Colonic mucosa (tissue), 4 donors: ENCODE measurements around the gene PLB1. TPM values are rescaled to one million over a fixed set of nuclear protein-coding genes. Genes with fewer than 3 reads are reported as not detected.

Source experiments
- DNase-seq: peaks from one replicate; pipeline ENCODE4 v3.0.0-alpha.2; 2020
- H3K27ac ChIP-seq: fragments of 200-600 bp; one replicate; pipeline ENCODE4 v1.8.0; 2021
- H3K27me3 ChIP-seq: fragments of 200-600 bp; one replicate; pipeline ENCODE4 v1.8.0; 2021
- H3K36me3 ChIP-seq: fragments of 200-600 bp; one replicate; pipeline ENCODE4 v1.8.0; 2021
- H3K4me1 ChIP-seq: fragments of 200-600 bp; one replicate; pipeline ENCODE4 v1.8.0; 2021; ENCODE audit warnings: mild to moderate bottlenecking
- H3K4me3 ChIP-seq: fragments of 200-600 bp; one replicate; pipeline ENCODE4 v1.8.0; 2021
- H3K9ac ChIP-seq, 2 donors: one replicate each; pipeline ENCODE4 v1.7.0; 2013; ENCODE audit warnings: control low read depth in 2 of 2, low read depth in 2 of 2, low read length in 2 of 2
- H3K9me3 ChIP-seq: fragments of 200-600 bp; one replicate; pipeline ENCODE4 v1.8.0; 2021
- intact Hi-C: fragments of 100-400 bp; cut with DNase I; formaldehyde crosslinking; loops from one replicate; pipeline ENCODE4 v1.14.1; 2022
- total RNA-seq, 2 donors: library from RNA; stranded (reverse); fragmentation: NEBNext Ultra II Directional in 1 of 2; extraction: Animal tissue kit (Norgen Biotek cat#: 25700) in 1 of 2; gene quantifications; one replicate each; pipeline ENCODE4 v1.2.1, GENCODE V29; 2021
- TF ChIP-seq, protein P1 (sequence below): fragments of 200-600 bp; IDR thresholded peaks from one replicate; pipeline ENCODE4 v1.8.0; 2022; ENCODE audit warnings: antibody characterized with exemption, mild to moderate bottlenecking
- donor health status: healthy.
- donor health status: DM: no; HTN: no; CAD: no.
- donor health status: DM: no; HTN: no; CAD: no.

PLB1 gene
- total RNA-seq, 2 donors from 2014 or later = 1.3 to 3.0 TPM

DNA sequence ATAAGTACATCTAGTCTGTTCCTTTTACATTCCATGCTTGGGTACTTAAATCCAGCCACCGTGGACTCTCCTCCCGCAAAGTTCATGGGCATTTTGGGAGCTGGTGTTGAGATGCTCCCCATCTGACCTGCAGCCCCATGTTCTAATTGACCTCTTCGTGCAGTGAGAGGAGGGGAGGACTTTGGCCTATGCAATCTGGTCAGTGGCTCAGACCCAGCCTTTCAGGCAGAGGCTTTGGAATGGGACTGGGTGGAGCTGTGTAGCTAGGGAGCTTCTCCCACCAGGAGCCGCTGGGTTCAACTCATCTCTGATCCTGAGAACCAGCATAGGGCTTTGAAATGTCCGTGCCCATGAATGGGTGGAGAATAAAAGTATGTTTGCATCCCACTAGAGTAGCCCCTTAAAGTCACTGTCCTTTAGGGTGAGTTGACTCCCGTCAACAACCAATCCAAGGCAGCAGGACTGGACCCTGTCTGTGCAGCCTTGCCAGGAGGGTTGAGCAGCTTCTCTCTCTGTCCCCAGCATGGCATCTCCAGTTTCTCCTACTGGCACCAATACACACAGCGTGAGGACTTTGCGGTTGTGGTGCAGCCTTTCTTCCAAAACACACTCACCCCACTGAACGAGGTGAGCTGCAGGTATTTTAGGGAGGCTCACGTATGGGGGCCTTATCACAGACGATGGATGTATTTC is 135.8 kb downstream of the PLB1 start:
- TF ChIP-seq, protein P1, sequence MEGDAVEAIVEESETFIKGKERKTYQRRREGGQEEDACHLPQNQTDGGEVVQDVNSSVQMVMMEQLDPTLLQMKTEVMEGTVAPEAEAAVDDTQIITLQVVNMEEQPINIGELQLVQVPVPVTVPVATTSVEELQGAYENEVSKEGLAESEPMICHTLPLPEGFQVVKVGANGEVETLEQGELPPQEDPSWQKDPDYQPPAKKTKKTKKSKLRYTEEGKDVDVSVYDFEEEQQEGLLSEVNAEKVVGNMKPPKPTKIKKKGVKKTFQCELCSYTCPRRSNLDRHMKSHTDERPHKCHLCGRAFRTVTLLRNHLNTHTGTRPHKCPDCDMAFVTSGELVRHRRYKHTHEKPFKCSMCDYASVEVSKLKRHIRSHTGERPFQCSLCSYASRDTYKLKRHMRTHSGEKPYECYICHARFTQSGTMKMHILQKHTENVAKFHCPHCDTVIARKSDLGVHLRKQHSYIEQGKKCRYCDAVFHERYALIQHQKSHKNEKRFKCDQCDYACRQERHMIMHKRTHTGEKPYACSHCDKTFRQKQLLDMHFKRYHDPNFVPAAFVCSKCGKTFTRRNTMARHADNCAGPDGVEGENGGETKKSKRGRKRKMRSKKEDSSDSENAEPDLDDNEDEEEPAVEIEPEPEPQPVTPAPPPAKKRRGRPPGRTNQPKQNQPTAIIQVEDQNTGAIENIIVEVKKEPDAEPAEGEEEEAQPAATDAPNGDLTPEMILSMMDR = no peak
- intact Hi-C loops = no loop called here
- Histone ChIP-seq H3K36me3 (no peaks in the 10 kb centered on the region), H3K4me3 (no peak overlapping the region), H3K4me1 (no peaks in the 10 kb centered on the region), H3K27me3 (no peaks in the 10 kb centered on the region), H3K27ac (no peak overlapping the region), H3K9ac (no peak overlapping the region), H3K9me3 (no peaks in the 10 kb centered on the region)
- no peak for DNase-seq

- TF ChIP-seq, protein P1 = no peak
- Histone ChIP-seq H3K36me3 (no peaks in the 10 kb centered on the region), H3K27me3 (no peaks in the 10 kb centered on the region), H3K4me1 (no peaks in the 10 kb centered on the region), H3K27ac (no peak overlapping the region), H3K9me3 (no peaks in the 10 kb centered on the region), H3K4me3 (no peak overlapping the region), H3K9ac (no peak overlapping the region)
- intact Hi-C loops = no loop called here
- DNase-seq = no peak
Measured at GRCh38 chr2:28632791-28633190, 136.9 kb downstream of the PLB1 start.

DNA sequence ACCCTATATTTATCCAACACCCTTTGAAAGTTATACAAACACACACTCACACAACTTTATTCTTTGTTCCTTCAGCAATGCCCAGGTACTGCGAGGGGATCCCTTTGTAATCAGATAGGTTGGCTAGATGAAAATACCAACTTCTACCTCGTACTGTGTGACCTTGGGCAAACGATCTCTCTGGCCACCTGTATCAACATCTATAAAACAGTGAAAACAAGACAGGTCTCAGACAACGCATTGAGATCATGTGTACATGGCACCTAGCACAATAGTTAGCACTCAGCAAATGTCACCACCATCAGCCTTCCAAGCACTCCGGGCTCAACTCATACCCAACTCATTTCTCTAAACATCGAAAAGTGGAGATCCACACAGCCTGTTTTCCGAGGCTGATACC is 137.3 kb downstream of the PLB1 start:
- no peaks in the 10 kb centered on the region for H3K27me3 ChIP-seq
- no peaks in the 10 kb centered on the region for H3K4me1 ChIP-seq
- DNase-seq = no peak
- H3K36me3 ChIP-seq = no peaks in the 10 kb centered on the region
- H3K9ac ChIP-seq = no peak overlapping the region
- no peak overlapping the region for H3K4me3 ChIP-seq
- intact Hi-C loops = no loop called here
- no peaks in the 10 kb centered on the region for H3K9me3 ChIP-seq
- TF ChIP-seq, protein P1 = no peak
- no peak overlapping the region for H3K27ac ChIP-seq

DNA sequence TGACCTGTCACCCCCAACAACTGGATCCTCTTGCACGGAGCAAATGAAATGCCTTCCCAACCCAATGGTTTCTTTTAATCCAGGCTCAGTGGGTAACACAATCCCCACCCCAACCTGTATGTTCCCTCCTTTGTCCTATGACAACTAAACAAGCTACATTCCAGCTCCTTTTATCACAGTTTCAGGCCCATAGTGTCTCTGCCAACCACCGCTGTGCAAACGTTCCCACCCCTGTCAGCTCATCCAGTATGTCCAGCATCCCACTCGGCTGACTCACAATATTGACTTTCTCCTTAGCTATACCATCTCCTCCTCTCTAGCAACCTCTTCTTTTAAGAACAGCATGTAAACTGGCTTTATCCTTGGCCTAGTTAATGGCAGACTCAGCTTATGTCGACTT is 137.9 kb downstream of the PLB1 start:
- Histone ChIP-seq H3K36me3 (no peaks in the 10 kb centered on the region), H3K27me3 (no peaks in the 10 kb centered on the region), H3K27ac (no peak overlapping the region), H3K9me3 (no peaks in the 10 kb centered on the region), H3K4me3 (no peak overlapping the region), H3K4me1 (no peaks in the 10 kb centered on the region), H3K9ac (no peak overlapping the region)
- DNase-seq = no peak
- intact Hi-C loops = no loop called here
- TF ChIP-seq, protein P1 = no peak

DNA sequence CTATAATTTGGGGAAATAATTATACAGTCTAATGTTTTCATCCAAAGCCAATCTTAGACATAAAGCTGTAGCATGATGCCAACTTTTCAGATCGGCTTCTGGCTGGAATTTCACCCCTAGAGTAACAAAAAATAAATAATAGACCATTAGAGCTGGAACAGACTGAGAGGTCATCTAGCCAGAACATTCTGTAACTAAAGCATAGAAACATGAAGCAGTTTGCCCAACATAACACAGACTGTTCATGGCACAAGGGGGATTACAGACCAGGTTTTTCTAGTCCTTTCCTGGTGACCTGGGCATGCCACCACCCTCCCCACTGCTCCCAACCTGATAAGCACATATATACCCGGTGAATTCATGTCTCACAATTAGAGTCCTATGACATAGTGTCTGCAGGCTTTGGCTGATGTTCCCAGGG is 139.3 kb downstream of the PLB1 start:
- Histone ChIP-seq H3K9ac (peak overlapping the region in 1 of 2 donors; percentile 32), H3K27ac (no peak overlapping the region), H3K4me1 (no peaks in the 10 kb centered on the region), H3K27me3 (no peaks in the 10 kb centered on the region), H3K4me3 (no peak overlapping the region), H3K36me3 (no peaks in the 10 kb centered on the region), H3K9me3 (no peaks in the 10 kb centered on the region)
- intact Hi-C loops = no loop called here
- DNase-seq = no peak
- TF ChIP-seq, protein P1 = no peak
